ENCODE results near the gene SLC4A5.
A peak's percentile ranks its signal among the peaks of the same experiment; 100 is the strongest.

- no peak for TF ChIP-seq ZNF232 (CRISPR knock-in tag; IDR thresholded peaks at IDR 0.05)
- TF ChIP-seq CTCF (IDR thresholded peaks at IDR 0.05), result no peak
- peak; percentile 48; the same call in 1 of the 2 replicates for TF ChIP-seq PRDM15 (CRISPR knock-in tag; IDR thresholded peaks at IDR 0.05)
- no peak for TF ChIP-seq ZNF138 (CRISPR knock-in tag; conservative IDR thresholded peaks at IDR 0.05)
- TF ChIP-seq CREB1 (CRISPR knock-in tag; IDR thresholded peaks at IDR 0.05), result 0 out of 2 replicates have a peak, but pooled peaks have one; percentile 23
- no peak for TF ChIP-seq CBFB (CRISPR knock-in tag; IDR thresholded peaks at IDR 0.05; ENCODE audit: low read depth)
- peak; percentile 94 for TF ChIP-seq ZNF121 (CRISPR knock-in tag; IDR thresholded peaks at IDR 0.05)
Measured at GRCh38 chr2:74188018-74188601, 155.1 kb downstream of the SLC4A5 start.
